Cerebellar nuclear complex (tissue), 1 donor: ENCODE results near the gene TOR1AIP1.
"Not testable (repeated sequence)": the region's sequence is repeated elsewhere in the genome, so short reads cannot be mapped to it uniquely, and the experiment has no call there.

Source experiments
- DNase-seq, 2 experiments: peaks; one replicate each; lab custom pipeline; 2025; lab: John Stamatoyannopoulos, UW

Gene TOR1AIP1, protein sequence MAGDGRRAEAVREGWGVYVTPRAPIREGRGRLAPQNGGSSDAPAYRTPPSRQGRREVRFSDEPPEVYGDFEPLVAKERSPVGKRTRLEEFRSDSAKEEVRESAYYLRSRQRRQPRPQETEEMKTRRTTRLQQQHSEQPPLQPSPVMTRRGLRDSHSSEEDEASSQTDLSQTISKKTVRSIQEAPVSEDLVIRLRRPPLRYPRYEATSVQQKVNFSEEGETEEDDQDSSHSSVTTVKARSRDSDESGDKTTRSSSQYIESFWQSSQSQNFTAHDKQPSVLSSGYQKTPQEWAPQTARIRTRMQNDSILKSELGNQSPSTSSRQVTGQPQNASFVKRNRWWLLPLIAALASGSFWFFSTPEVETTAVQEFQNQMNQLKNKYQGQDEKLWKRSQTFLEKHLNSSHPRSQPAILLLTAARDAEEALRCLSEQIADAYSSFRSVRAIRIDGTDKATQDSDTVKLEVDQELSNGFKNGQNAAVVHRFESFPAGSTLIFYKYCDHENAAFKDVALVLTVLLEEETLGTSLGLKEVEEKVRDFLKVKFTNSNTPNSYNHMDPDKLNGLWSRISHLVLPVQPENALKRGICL

DNA sequence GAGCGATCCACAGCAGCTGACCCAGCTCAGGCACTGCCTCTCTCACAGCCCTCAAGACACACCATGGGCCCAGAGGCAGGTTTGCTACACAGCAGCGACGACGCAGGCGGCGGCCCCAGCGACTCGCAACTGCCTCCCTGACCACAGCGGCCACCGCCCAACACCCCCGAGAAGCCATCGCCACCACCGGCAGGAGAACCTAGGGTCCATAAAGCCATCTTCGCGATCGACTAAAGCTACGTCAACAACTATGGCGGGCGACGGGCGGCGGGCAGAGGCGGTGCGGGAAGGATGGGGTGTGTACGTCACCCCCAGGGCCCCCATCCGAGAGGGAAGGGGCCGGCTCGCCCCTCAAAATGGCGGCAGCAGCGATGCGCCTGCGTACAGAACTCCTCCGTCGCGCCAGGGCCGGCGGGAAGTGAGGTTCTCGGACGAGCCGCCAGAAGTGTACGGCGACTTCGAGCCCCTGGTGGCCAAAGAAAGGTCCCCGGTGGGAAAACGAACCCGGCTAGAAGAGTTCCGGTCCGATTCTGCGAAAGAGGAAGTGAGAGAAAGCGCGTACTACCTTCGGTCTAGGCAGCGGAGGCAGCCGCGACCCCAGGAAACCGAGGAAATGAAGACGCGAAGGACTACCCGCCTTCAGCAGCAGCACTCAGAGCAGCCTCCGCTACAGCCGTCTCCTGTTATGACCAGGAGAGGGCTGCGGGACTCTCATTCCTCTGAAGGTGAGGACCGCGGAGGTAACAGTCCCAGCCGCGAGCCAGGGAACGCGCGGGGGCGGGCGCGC lies at the start of gene TOR1AIP1:
Gene TOR1AIP1, plus strand, starts transcription at position 33 of the 787 bp plus-strand sequence. Its CDS starts 218 bp downstream, at position 251.
- peak; percentile 57 to 85 for DNase-seq

DNA sequence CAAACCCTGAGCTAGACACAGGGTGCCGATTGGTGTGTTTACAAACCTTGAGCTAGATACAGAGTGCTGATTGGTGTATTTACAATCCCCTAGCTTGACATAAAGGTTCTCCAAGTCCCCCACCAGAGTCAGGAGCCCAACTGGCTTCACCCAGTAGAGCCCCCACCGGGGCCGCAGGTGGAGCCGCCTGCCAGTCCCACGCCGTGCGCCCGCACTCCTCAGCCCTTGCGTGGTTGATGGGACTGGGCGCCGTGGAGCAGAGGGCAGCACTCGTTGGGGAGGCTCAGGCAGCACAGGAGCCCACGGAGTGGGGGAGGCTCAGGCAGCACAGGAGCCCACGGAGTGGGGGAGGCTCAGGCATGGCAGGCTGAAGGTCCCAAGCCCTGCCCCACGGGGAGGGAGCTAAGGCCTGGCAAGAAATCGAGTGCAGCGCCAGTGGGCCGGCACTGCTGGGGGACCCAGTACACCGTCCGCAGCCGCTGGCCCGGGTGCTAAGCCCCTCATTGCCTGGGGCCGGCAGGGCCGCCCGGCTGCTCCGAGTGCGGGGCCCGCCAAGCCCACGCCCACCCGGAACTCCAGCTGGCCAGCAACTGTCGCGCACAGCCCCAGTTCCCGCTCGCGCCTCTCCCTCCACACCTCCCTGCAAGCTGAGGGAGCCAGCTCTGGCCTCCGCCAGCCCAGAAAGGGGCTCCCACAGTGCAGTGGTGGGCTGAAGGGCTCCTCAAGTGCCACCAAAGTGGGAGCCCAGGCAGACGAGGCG lies 45.2 kb upstream of the TOR1AIP1 start:
- not testable (repeated sequence) for DNase-seq

DNA sequence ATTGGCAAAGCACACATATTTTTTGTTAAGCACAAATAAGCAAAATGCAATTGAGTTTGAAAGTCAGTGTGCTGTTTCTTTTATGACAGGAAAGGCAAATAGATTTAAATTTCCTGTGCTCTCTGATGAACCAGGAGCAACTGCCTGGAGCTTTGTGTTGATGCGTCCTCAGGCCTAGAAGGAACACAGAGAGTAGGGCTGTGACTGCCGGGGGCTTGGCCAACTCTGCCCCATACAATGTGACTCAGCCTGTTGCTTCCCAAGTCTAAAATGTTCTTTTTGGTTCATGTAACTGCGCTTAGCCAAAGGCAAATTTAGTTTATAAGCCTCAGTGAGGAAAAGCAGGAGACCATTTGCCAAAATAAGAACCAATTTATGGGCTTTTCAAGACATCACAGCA lies 42.0 kb upstream of the TOR1AIP1 start:
- no peak for DNase-seq

DNA sequence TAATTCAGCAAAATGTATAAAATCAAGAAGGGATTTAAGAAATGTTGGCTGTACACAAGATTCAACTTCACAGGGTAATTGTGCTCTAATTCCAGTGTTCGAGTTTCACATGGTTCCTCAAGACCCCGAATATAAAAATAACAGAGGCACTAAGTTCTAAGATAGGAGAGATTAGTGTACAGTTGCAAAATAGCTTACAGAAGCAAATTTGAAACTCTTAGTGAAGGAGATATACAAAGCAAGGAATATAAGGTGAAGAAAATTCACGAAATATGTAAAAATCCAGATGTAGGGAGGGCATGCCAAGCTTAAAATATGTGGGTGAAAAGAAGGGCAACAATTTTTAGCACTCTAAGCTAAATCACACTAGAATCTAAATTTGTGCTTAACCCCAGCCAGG lies 33.9 kb upstream of the TOR1AIP1 start:
- no peak for DNase-seq

DNA sequence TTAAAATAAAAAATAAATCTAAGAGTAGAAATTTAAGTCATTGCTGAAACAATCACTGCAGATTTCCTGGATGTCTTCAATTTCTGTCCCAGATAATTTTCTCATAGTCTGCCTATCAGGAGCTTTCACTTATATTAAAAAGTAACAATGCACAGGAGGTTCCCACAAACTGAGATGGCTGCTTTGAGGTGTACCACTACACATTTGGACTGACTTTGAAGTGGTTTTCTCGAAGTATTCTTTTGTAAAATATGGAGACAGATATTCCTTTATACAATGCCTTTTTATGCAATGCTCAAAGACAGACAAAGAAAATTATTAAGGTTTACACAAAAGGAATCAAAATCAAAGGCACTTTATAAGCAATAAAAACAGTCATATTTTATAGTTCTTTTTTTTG lies 29.0 kb upstream of the TOR1AIP1 start:
- DNase-seq = no peak

DNA sequence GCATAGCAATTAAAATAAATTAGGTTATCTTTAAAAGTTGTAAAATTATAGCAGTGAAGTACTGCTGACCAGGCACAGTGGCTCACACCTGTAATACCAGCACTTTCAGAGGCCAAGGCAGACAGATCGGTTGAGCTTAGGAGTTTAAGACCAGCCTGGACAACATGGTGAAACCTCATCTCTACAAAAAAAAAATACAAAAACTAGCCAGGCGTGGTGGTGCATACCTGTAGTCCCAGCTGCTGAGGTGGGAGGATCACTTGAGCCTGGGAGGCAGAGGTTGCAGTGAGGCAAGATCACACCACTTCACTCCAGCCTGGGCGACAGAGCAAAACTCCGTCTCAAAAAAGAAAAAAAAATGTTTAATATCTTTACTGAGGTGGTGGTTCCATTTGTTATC lies 26.3 kb upstream of the TOR1AIP1 start:
- DNase-seq = not testable (repeated sequence)

DNA sequence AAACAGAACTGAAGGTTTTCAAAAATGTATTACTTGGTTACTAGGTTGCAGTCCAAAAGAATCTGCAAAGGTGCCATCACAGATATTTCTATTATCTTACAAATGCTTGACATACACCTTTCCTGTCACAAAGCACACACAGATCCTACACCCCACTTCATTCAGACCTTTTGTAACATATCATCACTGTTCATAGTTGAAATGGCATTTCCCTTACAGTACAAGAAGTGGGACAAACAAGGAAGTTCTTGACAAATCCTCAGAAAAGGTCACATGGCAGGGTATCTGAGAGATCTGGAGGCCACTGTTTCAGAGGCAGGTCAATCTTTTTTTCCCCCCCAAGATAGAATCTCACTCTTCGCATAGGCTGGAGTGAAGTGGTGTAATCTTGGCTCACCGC lies 25.8 kb upstream of the TOR1AIP1 start:
- no peak for DNase-seq

DNA sequence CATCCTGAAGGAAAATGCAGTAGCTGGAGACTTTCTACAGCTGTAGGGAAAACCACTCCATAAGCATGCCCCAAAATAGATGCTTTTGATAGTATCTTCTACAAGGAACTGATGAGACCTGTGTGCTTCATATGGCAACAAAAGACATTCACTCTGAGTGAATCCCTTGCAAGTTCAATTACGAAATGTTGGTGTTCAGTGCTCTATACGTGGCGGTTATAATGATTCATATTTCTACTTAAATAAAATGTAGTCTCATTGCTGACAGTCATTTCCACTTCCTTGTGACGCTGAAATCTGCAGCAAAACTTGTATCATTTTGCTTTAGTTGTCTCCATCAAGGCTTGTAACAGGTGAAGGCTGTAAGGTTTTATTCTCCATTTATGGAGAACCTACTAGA lies 25.1 kb upstream of the TOR1AIP1 start:
- DNase-seq = no peak

DNA sequence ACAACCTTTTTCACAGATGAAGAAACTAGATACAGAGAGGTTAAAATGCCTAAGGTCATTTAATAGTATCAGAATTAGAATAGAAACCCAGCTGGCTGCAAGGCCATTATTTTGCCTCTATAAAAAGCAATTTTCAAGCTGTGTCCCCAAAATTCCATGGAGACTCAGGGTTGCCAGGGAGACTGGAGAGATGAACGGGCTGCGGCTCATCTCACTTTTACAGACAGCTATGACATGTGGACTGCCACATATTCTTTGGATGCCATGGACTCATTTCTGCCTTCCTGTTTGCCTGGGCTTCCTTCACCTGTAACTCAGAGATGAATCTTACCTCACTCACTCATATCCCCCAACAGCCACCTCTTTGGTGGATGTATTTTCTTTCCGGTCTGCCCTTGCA lies 21.4 kb upstream of the TOR1AIP1 start:
- DNase-seq = no peak

DNA sequence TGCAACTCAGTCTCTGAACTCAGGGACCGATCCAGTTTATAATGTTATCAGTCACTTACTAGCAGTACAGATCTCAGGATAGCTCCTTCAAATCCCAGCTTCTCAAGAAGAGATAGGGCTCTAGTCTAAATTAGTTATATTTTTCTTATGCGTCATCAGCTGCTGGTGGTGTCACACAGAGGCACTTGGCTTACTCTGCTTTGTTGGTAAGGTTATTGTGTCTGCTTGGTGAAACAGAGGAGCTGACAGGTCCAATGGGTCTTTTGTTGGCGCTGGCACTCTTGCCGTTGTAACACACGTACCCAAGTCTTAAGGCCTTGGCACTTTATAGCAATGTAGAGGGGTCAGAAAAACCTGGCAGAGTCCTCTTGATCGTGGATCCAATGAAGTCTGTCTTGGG lies 16.7 kb upstream of the TOR1AIP1 start:
- DNase-seq = no peak

DNA sequence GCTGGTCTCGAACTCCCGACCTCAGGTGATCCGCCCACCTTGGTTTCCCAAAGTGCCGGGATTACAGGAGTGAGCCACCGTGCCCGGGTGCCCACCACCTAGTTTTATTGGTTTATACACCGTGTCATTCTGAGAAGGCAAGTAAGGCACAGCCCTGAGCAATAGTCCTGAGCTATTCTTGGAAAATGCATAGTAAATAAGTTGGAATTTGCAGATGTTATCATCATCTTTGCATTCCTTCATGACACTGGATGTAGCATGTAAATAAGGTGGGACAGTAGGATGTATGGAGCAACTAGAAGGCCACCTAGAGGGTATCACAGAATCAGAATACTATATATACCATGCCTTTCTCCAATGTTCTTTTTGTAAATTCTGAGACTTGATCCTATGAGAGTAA lies 15.5 kb upstream of the TOR1AIP1 start:
- no peak for DNase-seq

DNA sequence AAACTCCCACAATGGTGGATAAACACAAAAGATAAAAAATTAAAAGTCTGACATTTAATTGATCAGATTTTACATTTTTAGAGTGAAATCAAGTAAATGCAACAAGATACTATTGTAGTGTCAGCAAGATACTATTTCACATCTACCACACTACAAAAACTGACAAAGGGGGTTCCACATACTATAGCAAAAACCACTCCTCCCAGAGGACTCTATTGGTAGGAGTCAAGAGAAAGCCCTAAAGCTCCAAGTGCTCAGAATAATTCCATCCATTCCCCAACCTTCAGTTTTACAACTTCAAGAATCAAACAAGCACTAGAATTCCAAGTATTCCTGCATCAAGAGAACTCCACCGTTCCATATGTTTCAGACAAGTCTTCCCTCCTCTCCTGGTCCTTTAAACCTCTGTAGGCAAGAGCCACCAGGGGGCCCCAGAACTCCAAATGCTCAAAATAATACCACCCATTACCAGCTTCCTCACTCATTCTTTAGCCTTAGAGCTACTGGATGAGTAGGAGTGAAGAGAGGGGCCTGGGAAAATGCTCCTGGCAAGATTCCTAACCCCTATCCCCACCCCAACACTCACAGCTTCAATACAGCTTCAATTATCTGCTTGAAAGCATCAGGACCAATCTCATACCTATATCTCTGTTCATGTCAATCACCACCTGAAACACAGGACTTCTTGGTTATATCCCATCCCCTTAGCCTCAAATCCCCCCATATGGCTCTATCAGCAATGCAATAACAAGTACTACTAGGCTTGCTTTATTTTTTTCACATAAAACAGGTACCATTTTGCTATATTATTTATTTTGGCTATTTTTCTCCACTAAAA lies 14.4 kb upstream of the TOR1AIP1 start:
- DNase-seq = no peak

DNA sequence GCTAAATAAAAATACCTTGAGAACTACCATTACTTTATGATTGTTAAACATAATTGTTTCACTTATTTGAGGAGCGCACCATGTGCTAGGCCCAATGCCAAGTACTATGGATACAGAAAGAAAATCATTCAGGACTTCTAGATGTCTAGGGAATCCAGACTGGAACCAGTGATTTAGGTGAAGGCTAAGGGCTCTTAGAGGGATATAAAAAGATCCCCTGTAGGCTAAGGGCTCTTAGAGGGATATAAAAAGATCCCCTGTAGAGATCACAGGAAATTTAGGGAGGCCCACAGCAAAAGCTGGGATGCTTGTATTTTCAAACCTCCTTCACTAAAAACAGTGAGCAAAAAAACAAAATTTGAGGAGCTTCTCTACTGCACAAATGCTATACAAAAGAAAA lies 11.2 kb upstream of the TOR1AIP1 start:
- DNase-seq = no peak

DNA sequence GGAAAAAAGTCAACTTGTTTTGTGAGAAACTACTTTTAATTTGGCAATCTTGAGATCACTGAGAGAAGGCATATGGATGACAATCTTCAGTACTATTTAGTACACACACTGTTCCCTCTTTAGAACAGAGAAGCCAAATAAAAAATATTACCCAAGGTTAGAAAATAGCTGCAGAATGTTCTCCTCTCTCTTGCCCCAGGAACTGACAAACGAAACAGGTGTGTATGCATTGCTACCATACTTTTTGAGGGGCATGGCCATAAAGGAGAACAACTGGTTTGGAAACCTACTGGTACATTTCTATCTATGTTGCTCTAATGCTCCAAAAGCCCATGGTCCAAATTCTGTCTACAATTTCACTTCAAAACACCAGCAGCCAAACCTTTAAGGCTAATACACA lies 10.1 kb upstream of the TOR1AIP1 start:
- DNase-seq = no peak

DNA sequence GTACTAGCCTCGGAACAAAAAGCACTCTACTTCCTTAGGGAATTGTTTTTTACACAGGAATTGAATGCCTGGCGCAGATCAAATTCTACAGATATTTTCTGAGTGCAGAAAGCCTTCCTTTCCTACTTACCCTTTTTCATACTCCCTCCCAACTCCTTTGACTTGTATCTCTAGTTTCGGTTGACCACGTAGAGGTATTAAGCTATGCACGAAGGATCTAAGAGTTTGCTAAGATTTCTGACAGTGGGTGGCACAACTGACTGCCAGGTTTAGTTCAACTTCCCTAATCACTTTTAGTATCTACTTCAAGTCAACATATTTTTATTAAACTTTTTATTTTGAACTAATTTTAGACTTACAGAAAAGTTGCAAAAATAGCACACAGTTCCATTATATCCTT lies 9.5 kb upstream of the TOR1AIP1 start:
- no peak for DNase-seq

DNA sequence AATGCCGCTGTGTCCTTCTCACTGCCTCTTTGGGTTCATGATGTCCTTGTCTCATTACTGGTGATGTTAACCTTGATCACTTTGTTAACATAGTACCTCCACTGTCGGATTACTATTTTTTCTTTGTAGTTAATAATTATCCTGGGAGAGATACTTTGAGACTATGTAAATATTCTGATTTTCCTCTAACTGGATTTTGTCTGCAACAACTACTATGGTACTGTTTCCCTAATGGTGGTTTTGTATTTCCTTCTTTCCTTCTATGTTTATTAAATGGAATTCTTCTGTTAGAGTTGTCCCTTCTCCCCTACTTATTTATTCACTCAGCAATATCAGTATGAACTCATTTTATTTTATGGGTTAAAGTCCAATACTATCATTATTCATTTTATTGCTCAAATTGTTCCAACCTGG lies 8.6 kb upstream of the TOR1AIP1 start:
- no peak for DNase-seq

DNA sequence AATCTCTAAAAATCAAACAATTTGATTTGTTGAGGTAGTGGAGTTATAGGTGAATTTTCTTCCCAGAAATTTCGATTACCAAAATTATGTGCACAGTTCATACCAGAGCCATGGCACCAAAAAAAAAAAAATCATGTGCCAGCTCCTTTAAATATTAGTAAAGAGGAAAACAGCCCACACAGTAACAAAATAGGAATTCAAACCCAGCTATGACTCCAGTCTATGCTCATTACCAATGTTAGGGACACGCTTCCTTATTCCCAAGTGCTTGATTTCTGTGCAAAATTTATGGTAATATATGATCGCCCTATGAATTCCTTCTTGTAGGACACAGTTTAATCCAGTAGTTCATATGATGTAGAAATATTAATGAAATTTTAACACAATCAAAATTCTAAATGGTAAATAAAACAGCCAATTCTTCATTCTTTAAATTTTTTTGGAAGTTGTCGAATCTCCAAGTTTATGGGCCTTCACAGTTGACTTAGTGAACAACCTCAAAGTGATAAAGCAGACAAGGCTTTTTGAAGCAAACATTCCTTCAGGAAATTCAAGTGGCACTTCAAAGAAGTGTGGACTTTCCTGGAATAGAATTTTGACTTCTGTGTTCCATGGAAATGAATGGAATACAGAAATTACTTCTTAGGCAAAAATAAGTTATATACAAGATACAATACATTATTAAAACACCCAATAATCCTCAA lies 6.3 kb upstream of the TOR1AIP1 start:
- DNase-seq = no peak

DNA sequence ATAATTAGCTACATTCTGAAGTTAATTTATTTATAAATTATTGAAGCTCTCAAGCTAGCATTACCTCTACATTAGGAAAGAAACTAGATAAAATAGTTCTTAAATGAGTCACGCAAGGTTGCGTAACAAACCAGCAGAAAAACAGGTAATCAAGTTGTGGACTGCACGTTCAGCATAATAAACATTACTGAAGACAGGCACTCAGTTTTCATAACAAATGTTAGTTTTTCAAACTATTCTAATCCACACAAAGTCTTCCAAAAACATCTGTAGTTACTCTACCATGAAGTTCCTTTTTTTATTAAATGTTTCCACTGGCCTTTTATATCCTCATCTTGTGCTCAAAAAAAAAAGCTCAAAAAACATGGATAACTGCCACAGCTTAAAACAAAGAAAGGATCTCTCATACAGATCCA lies 5.8 kb upstream of the TOR1AIP1 start:
- DNase-seq = no peak

DNA sequence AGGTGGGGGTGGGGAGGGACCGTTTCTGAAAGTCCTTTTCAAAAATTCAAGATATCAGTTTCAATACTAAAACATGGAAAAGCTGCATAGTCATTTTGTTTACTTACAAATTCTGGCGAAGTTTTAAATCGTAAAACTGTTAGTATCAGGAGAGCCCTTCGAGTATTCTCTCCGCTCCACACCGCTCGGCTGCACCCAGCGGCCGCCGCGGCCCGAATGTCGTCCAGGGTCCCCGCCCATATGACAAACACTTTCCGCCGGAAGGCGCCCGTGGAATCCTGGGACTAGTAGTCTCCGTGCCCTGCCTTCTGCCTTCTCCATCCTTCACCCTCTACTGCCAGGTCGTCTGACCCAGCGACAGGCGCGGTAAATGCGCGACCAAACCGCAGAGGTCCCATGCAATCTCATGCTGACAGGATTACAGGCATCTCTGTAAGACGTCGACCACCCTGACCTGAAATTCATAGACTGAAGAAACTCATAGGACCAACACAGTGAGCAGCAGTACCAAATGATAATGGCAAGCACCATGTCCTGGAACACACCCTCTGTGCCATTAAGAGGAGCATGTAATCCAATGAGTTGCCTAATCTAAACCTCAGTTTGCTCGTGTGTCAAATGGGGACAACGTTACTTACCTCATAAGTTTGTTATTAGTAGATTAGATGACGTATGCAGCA lies 4.4 kb upstream of the TOR1AIP1 start, which contains the start of gene TOR1AIP2:
Gene TOR1AIP2, minus strand, starts transcription at position 218 of the 680 bp plus-strand sequence. CDS start 25,138 bp downstream, outside the sequence.
- peak; percentile 36 to 87 for DNase-seq

DNA sequence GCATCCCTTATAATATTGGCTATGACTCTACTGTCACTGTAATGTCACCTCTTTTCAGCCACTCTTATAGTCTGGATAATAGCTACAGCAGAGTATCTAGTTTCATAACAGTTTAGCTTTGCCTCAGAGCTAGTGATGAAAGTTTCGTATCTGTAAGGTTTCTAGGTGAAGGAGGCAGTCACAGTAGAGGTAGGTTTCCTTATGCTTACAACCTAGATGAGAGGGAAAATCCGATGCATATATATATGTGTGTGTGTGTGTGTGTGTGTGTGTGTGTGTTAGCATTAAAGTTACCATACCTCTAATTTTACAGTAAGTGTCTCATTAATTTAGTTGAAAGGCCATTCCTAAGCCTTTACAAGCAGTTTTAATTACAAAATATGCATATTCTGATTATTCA lies 2.3 kb upstream of the TOR1AIP1 start:
- DNase-seq = no peak
